GM18499 (cell line): Measurements from ENCODE around the gene ARHGAP10.
"Not testable (repeated sequence)": the region's sequence is repeated elsewhere in the genome, so short reads cannot be mapped to it uniquely, and the experiment has no call there.

Experiments
- ATAC-seq: cut with Tn5 transposase; IDR thresholded peaks from one replicate; pipeline ENCODE4 v1.9.1; 2021; ENCODE audit warnings: moderate number of reproducible peaks; ENCODE audit not compliant: insufficient read depth, unreplicated experiment

The ARHGAP10 gene

DNA sequence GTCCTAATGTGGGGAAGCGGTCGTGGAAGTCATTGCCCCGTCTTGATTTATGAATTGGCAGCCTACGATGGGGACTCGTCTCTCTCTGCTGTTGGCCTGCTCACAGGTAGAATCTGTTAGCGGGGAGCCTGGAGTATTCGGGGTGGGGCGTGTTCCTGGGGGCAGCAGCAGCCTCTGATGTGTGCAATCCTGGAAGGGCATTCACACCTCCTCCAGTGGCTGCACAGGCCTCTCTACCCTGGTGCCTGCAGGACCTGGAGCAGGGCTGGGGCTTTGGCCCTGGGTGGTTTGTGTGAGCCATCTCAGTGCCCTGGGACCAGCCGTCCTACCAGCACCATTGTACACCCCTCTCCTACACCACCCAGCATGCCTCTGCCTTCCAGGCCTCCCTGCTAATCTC is 340.9 kb downstream of the ARHGAP10 start:
- ATAC-seq = no peak

GRCh38 chr4:148073349-148073748 is 341.5 kb downstream of the ARHGAP10 start:
- no peak for ATAC-seq

- ATAC-seq = no peak
Measured at GRCh38 chr4:148074462-148074861, 342.6 kb downstream of the ARHGAP10 start.

GRCh38 chr4:148075438-148075837 is 343.6 kb downstream of the ARHGAP10 start:
- no peak for ATAC-seq

- ATAC-seq = no peak
Measured at GRCh38 chr4:148076964-148077363, 345.1 kb downstream of the ARHGAP10 start.

DNA sequence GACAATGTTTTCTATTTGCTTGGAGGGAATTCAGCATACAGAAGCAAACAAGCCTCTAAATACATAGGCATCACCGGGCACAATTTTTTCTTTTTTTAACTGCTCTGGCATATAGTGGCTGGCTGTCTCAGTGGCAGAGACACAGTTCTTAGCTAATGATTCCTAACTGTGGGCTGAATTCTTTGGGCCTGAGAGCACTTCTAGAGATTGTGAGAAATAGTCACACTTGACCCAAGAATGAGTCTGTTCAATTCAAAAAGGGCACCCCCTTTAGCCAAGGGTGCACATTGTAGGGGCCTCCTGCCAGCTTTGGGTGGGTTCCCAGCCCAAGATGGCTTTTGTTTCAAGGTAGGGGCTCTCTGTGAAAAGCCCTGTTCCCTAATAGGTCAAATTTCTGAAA is 345.7 kb downstream of the ARHGAP10 start:
- ATAC-seq = no peak

GRCh38 chr4:148078061-148078460 is 346.2 kb downstream of the ARHGAP10 start:
- no peak for ATAC-seq

- ATAC-seq = no peak
Measured at GRCh38 chr4:148079961-148080360, 348.1 kb downstream of the ARHGAP10 start.

GRCh38 chr4:148081267-148081666 is 349.4 kb downstream of the ARHGAP10 start:
- ATAC-seq = no peak

DNA sequence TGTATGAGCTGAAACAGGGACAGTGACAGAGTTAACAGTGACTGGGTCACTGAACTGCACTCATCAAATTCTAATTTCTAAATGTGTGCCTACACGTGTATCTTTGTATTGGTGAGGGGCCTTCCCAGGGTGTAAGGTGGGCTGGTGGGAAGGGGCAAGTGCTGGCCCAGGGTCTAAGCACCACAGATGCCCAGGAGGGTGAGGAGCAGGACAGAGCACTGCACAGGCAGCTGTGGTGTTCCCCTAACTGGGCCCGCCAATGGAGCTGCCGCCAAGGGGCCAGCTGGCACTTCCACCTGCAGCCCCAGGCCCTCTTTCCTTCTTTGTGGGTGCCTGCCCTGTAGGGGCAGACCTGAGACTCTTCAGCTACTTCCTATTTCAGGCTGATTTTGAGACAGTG is 349.9 kb downstream of the ARHGAP10 start:
- ATAC-seq = no peak

GRCh38 chr4:148083073-148083472 is 351.2 kb downstream of the ARHGAP10 start:
- ATAC-seq = not testable (repeated sequence)

GRCh38 chr4:148089624-148090023 is 357.7 kb downstream of the ARHGAP10 start:
- ATAC-seq = no peak

- no peak for ATAC-seq
Measured at GRCh38 chr4:148090029-148090428, 358.1 kb downstream of the ARHGAP10 start.

DNA sequence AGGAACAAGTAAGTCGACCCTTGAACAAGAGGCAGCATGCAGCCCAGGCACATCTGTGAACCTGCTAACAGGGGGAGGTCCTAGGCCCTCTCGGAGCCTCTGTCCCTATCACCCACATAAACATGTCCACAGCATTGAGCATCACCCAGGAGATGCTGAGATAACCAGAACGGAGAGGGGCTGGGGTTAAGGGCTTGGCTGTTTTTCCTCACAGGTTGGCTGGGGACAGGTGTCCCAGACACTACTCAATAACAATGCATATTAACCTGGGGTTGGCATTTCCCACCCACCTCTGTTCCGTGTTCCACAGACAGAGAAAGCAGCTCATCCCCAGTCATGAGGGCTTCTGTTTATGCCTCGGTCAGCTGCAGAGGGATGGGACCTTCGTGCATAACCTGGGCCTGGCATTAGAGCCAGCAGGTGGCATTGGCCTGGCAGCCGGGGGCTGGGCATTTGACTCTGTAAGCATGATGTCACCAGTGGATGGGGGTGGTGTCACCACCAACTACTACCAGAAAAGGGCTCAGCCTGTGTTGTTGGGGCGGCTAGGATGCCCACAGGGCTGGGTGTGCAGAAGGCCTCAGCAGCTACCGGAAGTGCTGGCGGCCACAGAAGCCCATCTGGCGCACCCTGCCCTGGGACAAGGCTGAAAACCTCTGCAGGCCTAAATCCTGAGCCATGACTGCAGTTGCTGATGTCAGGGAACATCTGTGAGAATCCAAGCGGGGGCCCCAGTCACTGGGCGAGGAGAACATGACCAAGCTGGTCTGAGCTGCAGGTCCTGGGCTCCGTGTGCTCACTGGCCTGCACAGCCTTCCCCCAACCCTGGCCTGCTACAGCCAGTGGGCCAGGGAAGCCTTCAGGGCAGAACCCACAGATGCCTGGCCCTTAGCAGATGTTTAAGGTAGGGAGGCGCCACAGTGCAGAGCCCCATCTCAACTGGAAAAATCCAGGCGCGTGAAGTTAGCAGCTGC is 358.9 kb downstream of the ARHGAP10 start:
- ATAC-seq = no peak

- no peak for ATAC-seq
Measured at GRCh38 chr4:148091896-148092295, 360.0 kb downstream of the ARHGAP10 start.

DNA sequence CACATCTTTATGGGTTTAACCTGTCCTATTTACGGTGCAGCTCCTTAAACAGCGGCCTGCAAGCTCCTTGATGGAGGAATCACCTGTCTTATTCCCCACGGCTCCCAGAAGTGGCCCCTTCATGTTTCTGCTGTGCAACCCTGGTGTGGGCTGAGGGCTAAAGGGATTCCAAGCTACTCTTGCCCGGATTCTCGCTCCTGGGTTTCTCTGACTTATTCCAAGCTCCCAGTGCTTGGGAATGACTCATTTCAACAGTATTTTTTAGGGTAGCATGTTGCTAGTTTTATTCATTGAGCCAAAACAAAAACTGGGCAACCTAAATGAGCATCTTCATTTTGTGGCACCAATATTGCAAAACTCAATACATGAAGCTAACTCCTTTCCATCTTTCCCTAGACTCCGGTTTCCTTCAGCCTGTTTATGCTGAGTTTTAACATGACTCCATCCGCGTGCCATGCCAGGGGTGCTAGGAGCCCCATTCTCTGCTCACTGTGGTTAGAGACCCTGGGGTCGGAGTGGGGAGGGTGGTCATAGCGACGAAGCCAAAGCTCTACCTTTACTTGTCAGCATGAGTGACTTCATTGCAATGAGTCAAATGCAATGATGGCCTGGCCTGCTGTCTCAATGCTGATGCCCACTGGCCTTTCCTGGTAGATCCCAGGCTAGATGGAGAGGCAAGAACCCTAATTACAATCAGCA is 360.6 kb downstream of the ARHGAP10 start:
- no peak for ATAC-seq

DNA sequence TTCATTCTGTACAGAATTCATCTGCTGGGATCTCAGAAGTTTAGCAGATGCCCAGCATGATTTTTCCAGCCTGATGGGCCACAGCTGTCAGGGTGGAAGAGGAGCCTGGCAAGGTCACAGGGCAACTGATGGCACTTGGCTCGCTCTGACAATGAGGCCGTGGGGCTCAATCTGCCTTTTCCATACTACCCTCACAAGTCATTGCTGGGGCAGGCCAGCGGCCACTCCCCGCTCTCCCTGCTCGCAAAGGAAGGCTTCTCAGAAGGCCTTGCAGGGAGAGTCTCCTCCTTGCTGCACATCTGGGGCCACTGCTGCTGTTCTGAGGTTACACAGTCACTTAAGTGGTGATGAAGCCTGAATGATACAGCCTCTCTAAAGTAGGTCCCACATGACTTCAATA is 361.2 kb downstream of the ARHGAP10 start:
- ATAC-seq = no peak

DNA sequence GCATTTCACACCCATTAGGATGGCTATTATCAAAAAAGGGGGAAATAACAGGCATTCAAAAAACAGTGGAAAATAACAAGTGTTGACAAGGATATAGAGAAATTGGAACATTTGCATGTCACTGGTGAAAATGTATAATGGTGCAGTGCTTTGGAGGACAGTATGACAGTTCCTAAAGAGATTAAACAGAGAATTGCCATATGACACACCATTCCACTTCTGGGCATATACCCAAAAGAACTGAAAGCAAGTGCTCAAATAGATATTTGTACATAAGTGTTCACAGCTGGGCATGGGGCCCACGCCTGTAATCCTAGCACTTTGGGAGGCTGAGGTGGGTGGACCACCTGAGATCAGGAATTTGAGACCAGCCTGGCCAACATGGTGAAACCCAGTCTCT is 362.3 kb downstream of the ARHGAP10 start:
- no peak for ATAC-seq

DNA sequence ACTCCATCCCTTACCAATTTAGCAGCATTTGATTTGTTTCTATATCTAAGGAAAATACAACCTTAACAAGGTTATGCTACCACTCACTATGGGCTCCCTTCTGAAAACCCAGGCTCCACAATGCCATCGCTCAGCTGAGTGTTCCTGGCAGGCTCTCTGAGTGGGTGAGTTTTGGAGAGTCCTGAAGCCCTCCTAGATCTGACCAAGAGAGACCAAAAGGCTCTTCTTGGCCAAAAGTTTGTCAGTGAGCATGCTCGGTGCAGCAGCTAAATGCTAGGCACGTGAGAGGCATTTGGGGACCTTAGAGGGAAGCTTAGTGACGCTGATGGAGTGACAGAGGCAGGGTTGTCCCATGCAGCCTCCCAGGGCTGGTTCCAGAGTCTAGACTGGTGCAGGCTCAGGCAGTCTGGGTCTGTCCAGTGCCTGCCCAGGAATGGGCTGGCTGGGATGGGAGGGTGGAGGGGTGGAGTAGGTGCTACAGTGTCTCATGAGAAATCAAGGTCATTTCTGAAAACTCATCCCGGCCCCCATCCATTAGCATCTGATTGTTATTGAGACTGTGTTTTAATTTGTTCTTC is 363.5 kb downstream of the ARHGAP10 start:
- no peak for ATAC-seq

- no peak for ATAC-seq
Measured at GRCh38 chr4:148097801-148098200, 365.9 kb downstream of the ARHGAP10 start.

DNA sequence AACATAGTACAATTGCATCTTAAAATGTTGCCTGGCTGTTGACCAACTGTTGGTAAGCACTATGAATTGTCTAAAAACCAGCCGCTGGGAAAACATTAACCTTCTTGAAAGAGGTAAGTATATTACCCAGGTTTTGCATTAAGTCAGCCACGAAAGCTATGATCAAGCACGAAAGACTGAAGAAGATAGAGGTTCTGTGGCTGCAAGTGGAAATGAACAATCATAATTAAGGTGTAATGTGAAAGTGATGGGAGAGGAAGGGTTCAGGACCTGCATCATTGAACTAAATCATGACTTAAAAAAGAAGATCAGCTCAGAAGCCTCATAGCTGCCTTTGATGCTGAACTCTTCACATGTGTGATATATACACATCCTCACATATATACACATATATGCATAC is 369.3 kb downstream of the ARHGAP10 start:
- no peak for ATAC-seq
